ENCODE measurements around the gene S100A4.
A peak's percentile ranks its signal among the peaks of the same experiment; 100 is the strongest.

Gene S100A4

GRCh38 chr1:153553096-153553495 is 7.5 kb upstream of the S100A4 start:
- TF ChIP-seq CTCF (conservative IDR thresholded peaks at IDR 0.05; ENCODE audit: low read depth, low read length), result no peak
- H3K4me3 ChIP-seq (ENCODE audit: low read length), result no peak overlapping the region
- DNase-seq (ENCODE audit: low read depth), result no peak

GRCh38 chr1:153552335-153552734 is 6.7 kb upstream of the S100A4 start:
- TF ChIP-seq CTCF (conservative IDR thresholded peaks at IDR 0.05; ENCODE audit: low read depth, low read length), result peak; percentile 3
- no peak overlapping the region for H3K4me3 ChIP-seq (ENCODE audit: low read length)
- DNase-seq (ENCODE audit: low read depth), result no peak

- no peak for TF ChIP-seq CTCF (conservative IDR thresholded peaks at IDR 0.05; ENCODE audit: low read depth, low read length)
- no peak for DNase-seq (ENCODE audit: low read depth)
- H3K4me3 ChIP-seq (ENCODE audit: low read length), result no peak overlapping the region
Measured at GRCh38 chr1:153550827-153551500, 5.4 kb upstream of the S100A4 start.

GRCh38 chr1:153550398-153550758 is 4.8 kb upstream of the S100A4 start:
- TF ChIP-seq CTCF (conservative IDR thresholded peaks at IDR 0.05; ENCODE audit: low read depth, low read length), result no peak

GRCh38 chr1:153549741-153550397 is 4.3 kb upstream of the S100A4 start:
- TF ChIP-seq CTCF (conservative IDR thresholded peaks at IDR 0.05; ENCODE audit: low read depth, low read length), result no peak
- no peak for DNase-seq (ENCODE audit: low read depth)

More at GRCh38 chr1:153550398-153550758, 4.8 kb upstream of the S100A4 start:
- no peak overlapping the region for H3K4me3 ChIP-seq (ENCODE audit: low read length)
- DNase-seq (ENCODE audit: low read depth), result no peak

GRCh38 chr1:153548722-153549688 is 3.4 kb upstream of the S100A4 start, which contains the start of gene S100A3:
Gene S100A3 (minus strand): TSS chr1:153549258. CDS start chr1:153548485, 773 bp downstream.
- peak; percentile 80 for DNase-seq (ENCODE audit: low read depth)
- no peak within 1 kb of the TSS for H3K4me3 ChIP-seq (ENCODE audit: low read length)
- peak; percentile 55 for TF ChIP-seq CTCF (conservative IDR thresholded peaks at IDR 0.05; ENCODE audit: low read depth, low read length)

More at GRCh38 chr1:153549741-153550397, 4.3 kb upstream of the S100A4 start:
- H3K4me3 ChIP-seq (ENCODE audit: low read length), result no peak overlapping the region
